GM23248 (cell line): ENCODE results near the gene SYVN1. TPM values are rescaled to one million over a fixed set of nuclear protein-coding genes. Genes with fewer than 3 reads are reported as not detected.
A peak's percentile ranks its signal among the peaks of the same experiment; 100 is the strongest.

Source experiments
- DNase-seq: peaks from one replicate; pipeline ENCODE4 v3.0.0-alpha.2; 2015
- H2AFZ ChIP-seq: fragments of 200-600 bp; sonication (generic); 2 replicates; pipeline ENCODE4 v1.6.1; 2016; ENCODE audit warnings: antibody characterized with exemption
- H3F3A ChIP-seq: fragments of 200-600 bp; sonication (generic); 2 replicates; pipeline ENCODE4 v1.6.1; 2016; ENCODE audit warnings: mild to moderate bottlenecking, antibody characterized with exemption, mixed run types; ENCODE audit not compliant: insufficient read depth
- H3K27ac ChIP-seq: fragments of 200-600 bp; sonication (generic); 2 replicates; pipeline ENCODE4 v1.5.1; 2016; ENCODE audit warnings: mild to moderate bottlenecking
- H3K27me3 ChIP-seq: fragments of 200-600 bp; sonication (generic); replicated peaks from 2 replicates; pipeline ENCODE4 v1.6.1; 2016; ENCODE audit warnings: mild to moderate bottlenecking; ENCODE audit not compliant: insufficient read depth
- H3K36me3 ChIP-seq: fragments of 200-600 bp; sonication (generic); 2 replicates; pipeline ENCODE4 v1.6.1; 2016; ENCODE audit warnings: low read depth, mild to moderate bottlenecking
- H3K4me1 ChIP-seq: fragments of 200-600 bp; sonication (generic); 2 replicates; pipeline ENCODE4 v1.6.1; 2016; ENCODE audit warnings: mild to moderate bottlenecking; ENCODE audit not compliant: insufficient read depth
- H3K4me2 ChIP-seq: fragments of 200-600 bp; sonication (generic); one replicate; pipeline ENCODE4 v1.6.1; 2016; ENCODE audit warnings: mild to moderate bottlenecking; ENCODE audit not compliant: unreplicated experiment
- H3K4me3 ChIP-seq: fragments of 200-600 bp; sonication (generic); 2 replicates; pipeline ENCODE4 v1.5.1; 2016; ENCODE audit warnings: mild to moderate bottlenecking
- H3K79me2 ChIP-seq: fragments of 200-600 bp; sonication (generic); 2 replicates; pipeline ENCODE4 v1.6.1; 2016; ENCODE audit warnings: mild to moderate bottlenecking; ENCODE audit not compliant: insufficient read depth
- H3K9ac ChIP-seq: fragments of 200-600 bp; sonication (generic); 2 replicates; pipeline ENCODE4 v1.6.1; 2016; ENCODE audit warnings: mild to moderate bottlenecking
- H3K9me2 ChIP-seq: fragments of 200-600 bp; sonication (generic); 2 replicates; pipeline ENCODE4 v1.6.1; 2016; ENCODE audit warnings: mixed run types, mild to moderate bottlenecking, moderate library complexity; ENCODE audit not compliant: insufficient read depth
- H3K9me3 ChIP-seq: fragments of 200-600 bp; sonication (generic); one replicate; pipeline ENCODE4 v1.6.1; 2017; ENCODE audit warnings: low read depth
- H4K20me1 ChIP-seq: fragments of 200-600 bp; sonication (generic); 2 replicates; pipeline ENCODE4 v1.6.0; 2016; ENCODE audit not compliant: insufficient read depth
- EZH2 ChIP-seq: fragments of 200-600 bp; sonication (generic); IDR thresholded peaks from 2 replicates; pipeline ENCODE4 v1.6.1; 2018; ENCODE audit warnings: antibody characterized with exemption, mild to moderate bottlenecking; ENCODE audit not compliant: insufficient read depth, poor library complexity, severe bottlenecking
- EZH2phosphoT487 ChIP-seq: fragments of 200-600 bp; sonication (generic); IDR thresholded peaks from 2 replicates; pipeline ENCODE4 v1.6.1; 2018; ENCODE audit warnings: antibody characterized with exemption, moderate library complexity, mild to moderate bottlenecking, low read depth; ENCODE audit not compliant: insufficient read depth
- WGBS, 2 experiments: methylation state at CpG; one replicate each; pipeline ENCODE4 v1.1.6; 2015 to 2017; ENCODE audit warnings: low lambda C conversion rate in 2 of 2, low coverage in 1 of 2; ENCODE audit errors: missing lambda C conversion rate in 2 of 2; 5-methylcytosine and 5-hydroxymethylcytosine counted together
- in situ Hi-C: fragments of 300-500 bp; cut with MboI; formaldehyde crosslinking; loops from 2 replicates; pipeline ENCODE4 v1.15.0; 2020
- polyA plus RNA-seq: library from polyadenylated mRNA; unstranded; fragments of >200 nt; fragmentation: Nextera tagmentation; extraction: Ambion mirVana; gene quantifications from 2 replicates; pipeline ENCODE4 v1.2.1, GENCODE V29; 2016
- total RNA-seq: library from RNA; depleted of rRNA; stranded (reverse); fragments of >200 nt; shearing (Covaris generic); gene quantifications from 2 replicates; pipeline ENCODE4 v1.2.3, GENCODE V29; 2014

SYVN1 gene
- total and polyA plus RNA-seq, 2 experiments from 2014 or later = 21.2 to 29.5 TPM

- no peaks in the 10 kb centered on the region for H3K36me3 ChIP-seq
- H3K27ac ChIP-seq = no peak within 1 kb of the TSS
- in situ Hi-C loops = no loop called here
- H4K20me1 ChIP-seq = no peaks in the 10 kb centered on the region
- TF ChIP-seq EZH2phosphoT487 (no peak), EZH2 (no peak)
- no peak for DNase-seq
- 0 out of 2 replicates have a peak within 1 kb of the TSS, but pooled peaks have one; percentile 7 for H3K9ac ChIP-seq
- H3K27me3 ChIP-seq = no peaks in the 10 kb centered on the region
- no peaks in the 10 kb centered on the region for H3K79me2 ChIP-seq
- no peak within 1 kb of the TSS for H3K4me2 ChIP-seq
- no peak within 1 kb of the TSS for H3K4me3 ChIP-seq
- peaks cover 3% of the 10 kb centered on the region; the same call in 1 of the 2 replicates for H3K4me1 ChIP-seq
- H3K9me3 ChIP-seq = no peaks in the 10 kb centered on the region
- H3K9me2 ChIP-seq = no peaks in the 10 kb centered on the region
- H2AFZ ChIP-seq = peak within 1 kb of the TSS; percentile 84
- 92 to 93% methylated on average over 20 to 21 of the region's 21 CpGs for WGBS, 2 experiments
- H3F3A ChIP-seq = no peaks in the 10 kb centered on the region
Measured at GRCh38 chr11:65170058-65170534, 35.8 kb upstream of the SYVN1 start, which contains the start of gene SPDYC. SPDYC (plus strand) TSS chr11:65170233; CDS start chr11:65171358, 1,125 bp downstream.

DNA sequence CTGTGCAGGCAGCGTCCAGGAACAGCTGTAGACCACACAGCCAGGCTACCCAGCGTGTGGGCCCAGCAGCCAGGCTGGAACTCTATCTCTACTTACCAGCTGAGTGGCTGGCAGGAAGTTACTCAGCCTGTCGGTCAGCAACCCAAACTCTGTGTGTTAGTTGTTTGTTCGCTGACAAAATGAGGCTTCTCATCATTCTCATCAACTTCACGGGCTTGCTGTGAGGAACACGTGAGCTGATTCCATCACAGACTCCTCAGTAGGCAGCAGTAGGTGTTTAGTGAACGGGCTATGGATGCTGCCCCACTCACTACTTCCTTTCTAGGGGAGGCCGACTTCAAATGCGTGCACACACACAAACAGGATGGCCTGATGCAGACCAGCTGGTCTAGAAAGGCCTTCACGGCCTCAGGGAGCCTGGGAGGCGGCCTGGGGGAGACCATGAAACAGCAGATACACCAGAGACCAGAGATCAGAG, 34.9 kb upstream of the SYVN1 start:
- H3K9ac ChIP-seq = 0 out of 2 replicates have a peak overlapping the region, but pooled peaks have one; percentile 7
- peak overlapping the region; percentile 84 for H2AFZ ChIP-seq
- no peak overlapping the region for H3K4me2 ChIP-seq
- no peaks in the 10 kb centered on the region for H3K27me3 ChIP-seq
- peaks cover 3% of the 10 kb centered on the region; the same call in 1 of the 2 replicates for H3K4me1 ChIP-seq
- no peak overlapping the region for H3K27ac ChIP-seq
- H4K20me1 ChIP-seq = no peaks in the 10 kb centered on the region
- no peaks in the 10 kb centered on the region for H3K9me2 ChIP-seq
- no peaks in the 10 kb centered on the region for H3K36me3 ChIP-seq
- 70 to 71% methylated on average over 11 of the region's 11 CpGs for WGBS, 2 experiments
- TF ChIP-seq EZH2 (no peak), EZH2phosphoT487 (no peak)
- no peak for DNase-seq
- no peaks in the 10 kb centered on the region for H3K79me2 ChIP-seq
- no peaks in the 10 kb centered on the region for H3F3A ChIP-seq
- H3K4me3 ChIP-seq = no peak overlapping the region
- H3K9me3 ChIP-seq = no peaks in the 10 kb centered on the region
- in situ Hi-C loops = no loop called here

DNA sequence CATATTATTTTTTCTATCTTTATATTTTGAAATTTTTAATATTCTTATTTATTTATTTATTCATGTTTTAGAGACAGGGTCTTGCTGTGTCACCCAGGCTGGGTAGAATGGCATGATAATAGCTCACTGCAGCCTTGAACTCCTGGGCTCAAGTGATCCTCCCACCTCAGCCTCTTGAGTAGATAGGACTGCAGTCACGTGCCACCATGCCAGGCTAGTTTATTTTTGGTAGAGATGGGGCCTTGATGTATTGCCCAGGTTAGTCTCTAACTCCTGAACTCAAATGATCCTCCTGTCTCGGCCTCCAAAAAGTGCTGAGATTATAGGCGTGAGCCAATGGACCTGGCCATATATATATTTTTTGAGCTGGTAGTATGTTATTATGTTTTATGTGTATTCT, 33.3 kb upstream of the SYVN1 start:
- H3K4me1 ChIP-seq = peaks cover 3% of the 10 kb centered on the region; the same call in 1 of the 2 replicates
- DNase-seq = no peak
- no peak overlapping the region for H3K4me2 ChIP-seq
- H3K9me3 ChIP-seq = no peaks in the 10 kb centered on the region
- H4K20me1 ChIP-seq = no peaks in the 10 kb centered on the region
- no peaks in the 10 kb centered on the region for H3K36me3 ChIP-seq
- no peak for TF ChIP-seq EZH2
- TF ChIP-seq EZH2phosphoT487 = no peak
- no peak overlapping the region for H3K4me3 ChIP-seq
- in situ Hi-C loops = no loop called here
- no peak overlapping the region for H3K27ac ChIP-seq
- 84 to 89% methylated on average over 3 of the region's 3 CpGs for WGBS, 2 experiments
- H3K9me2 ChIP-seq = no peaks in the 10 kb centered on the region
- no peak overlapping the region for H2AFZ ChIP-seq
- H3K9ac ChIP-seq = no peak overlapping the region
- no peaks in the 10 kb centered on the region for H3K79me2 ChIP-seq
- H3F3A ChIP-seq = no peaks in the 10 kb centered on the region
- no peaks in the 10 kb centered on the region for H3K27me3 ChIP-seq

- Histone ChIP-seq H3F3A (no peaks in the 10 kb centered on the region), H2AFZ (no peak overlapping the region), H3K9me3 (no peaks in the 10 kb centered on the region), H4K20me1 (no peaks in the 10 kb centered on the region), H3K79me2 (no peaks in the 10 kb centered on the region), H3K4me2 (no peak overlapping the region), H3K4me3 (no peak overlapping the region), H3K27ac (no peak overlapping the region), H3K4me1 (peaks cover 3% of the 10 kb centered on the region; the same call in 1 of the 2 replicates), H3K9ac (no peak overlapping the region), H3K27me3 (no peaks in the 10 kb centered on the region), H3K36me3 (no peaks in the 10 kb centered on the region), H3K9me2 (no peaks in the 10 kb centered on the region)
- no peak for DNase-seq
- 92 to 95% methylated on average over 3 of the region's 3 CpGs for WGBS, 2 experiments
- TF ChIP-seq EZH2 = no peak
- no peak for TF ChIP-seq EZH2phosphoT487
- in situ Hi-C loops = no loop called here
Measured at GRCh38 chr11:65166893-65167292, 32.6 kb upstream of the SYVN1 start.
